Limb (tissue), 2 donors: ENCODE results near the gene MMP24OS.
"Not testable (repeated sequence)": the region's sequence is repeated elsewhere in the genome, so short reads cannot be mapped to it uniquely, and the experiment has no call there.

ENCODE experiments used
- DNase-seq, 2 donors: peaks; one replicate each; pipeline ENCODE4 v3.0.0-alpha.2; 2016; ENCODE audit errors: extremely low spot score in 2 of 2

The MMP24OS gene

GRCh38 chr20:35277531-35278395 is at the start of gene MMP24OS:
Gene MMP24OS (minus strand): TSS chr20:35278122. CDS start chr20:35277929, 193 bp downstream.
- peak; percentile 86 to 87 for DNase-seq

- DNase-seq = no peak
These were observed 49.4 kb upstream of the MMP24OS start for GRCh38 chr20:35327074-35327976.

- no peak for DNase-seq
These were observed 48.8 kb upstream of the MMP24OS start for GRCh38 chr20:35326740-35327073.

GRCh38 chr20:35326021-35326739 is 48.3 kb upstream of the MMP24OS start:
- no peak for DNase-seq

- no peak for DNase-seq
These were observed 47.5 kb upstream of the MMP24OS start for GRCh38 chr20:35325401-35325800.

- DNase-seq = no peak
These were observed 42.6 kb upstream of the MMP24OS start for GRCh38 chr20:35320396-35321126.

- no peak for DNase-seq
These were observed 41.9 kb upstream of the MMP24OS start for GRCh38 chr20:35319871-35320197.

- no peak for DNase-seq
These were observed 41.4 kb upstream of the MMP24OS start for GRCh38 chr20:35319192-35319870.

- DNase-seq = no peak
These were observed 40.7 kb upstream of the MMP24OS start for GRCh38 chr20:35318502-35319157.

- DNase-seq = no peak
These were observed 39.7 kb upstream of the MMP24OS start for GRCh38 chr20:35317416-35318210.

GRCh38 chr20:35316086-35316485 is 38.2 kb upstream of the MMP24OS start:
- DNase-seq = no peak

GRCh38 chr20:35315632-35316020 is 37.7 kb upstream of the MMP24OS start:
- DNase-seq = not testable (repeated sequence)

- DNase-seq = no peak
These were observed 37.1 kb upstream of the MMP24OS start for GRCh38 chr20:35314816-35315631.

GRCh38 chr20:35312318-35312717 is 34.4 kb upstream of the MMP24OS start:
- no peak for DNase-seq

GRCh38 chr20:35311822-35312221 is 33.9 kb upstream of the MMP24OS start:
- no peak for DNase-seq

- DNase-seq = no peak
These were observed 33.5 kb upstream of the MMP24OS start for GRCh38 chr20:35311409-35311808.

GRCh38 chr20:35307666-35308653 is 30.0 kb upstream of the MMP24OS start:
- no peak for DNase-seq
